Body of pancreas (tissue), 4 donors: ENCODE data around the gene BBIP1. TPM values are rescaled to one million over a fixed set of nuclear protein-coding genes. Genes with fewer than 3 reads are reported as not detected.
A peak's percentile ranks its signal among the peaks of the same experiment; 100 is the strongest.

Experiments used
- ATAC-seq: fragments of 150-250 bp; one replicate; pipeline ENCODE4 v1.9.1; 2016
- DNase-seq, 4 donors: peaks; one replicate each; pipeline ENCODE4 v3.0.0-alpha.2; 2019
- H3K27ac ChIP-seq, 4 donors: fragments of 200-600 bp; sonication (generic); 1 replicate in 3 of 4; 2 replicates in 1 of 4; pipeline versions ENCODE4 v1.5.1 to v1.6.1; 2016 to 2019; ENCODE audit warnings: mild to moderate bottlenecking in 1 of 4, mixed read lengths in 1 of 4, moderate library complexity in 1 of 4
- H3K27me3 ChIP-seq, 2 donors: fragments of 200-600 bp; sonication (generic); one replicate each; pipeline ENCODE4 v1.6.0; 2016; ENCODE audit warnings: mild to moderate bottlenecking in 1 of 2
- H3K36me3 ChIP-seq, 2 donors: fragments of 200-600 bp; sonication (generic); replicated peaks in 1 of 2; 2 replicates each; pipeline ENCODE4 v1.5.1; 2016; ENCODE audit warnings: low read depth in 2 of 2; ENCODE audit not compliant: insufficient read depth in 1 of 2
- H3K4me1 ChIP-seq: fragments of 200-600 bp; sonication (generic); one replicate; pipeline ENCODE4 v1.6.0; 2016
- H3K4me3 ChIP-seq, 2 donors: fragments of 200-600 bp; sonication (generic); 1 replicate in 1 of 2; 2 replicates in 1 of 2; pipeline ENCODE4 v1.5.1; 2016 to 2019
- H3K9me3 ChIP-seq, 3 donors: fragments of 200-600 bp; sonication (generic); 1 replicate in 2 of 3; 2 replicates in 1 of 3; pipeline ENCODE4 v1.5.1; 2016
- CTCF ChIP-seq, 7 experiments: fragments of 450-650 bp in 4 of 7; fragments of 200-600 bp in 3 of 7; sonication (generic) in 3 of 7; IDR thresholded peaks; one replicate each; pipeline ENCODE4 v1.5.1; 2016 to 2019; ENCODE audit warnings: antibody characterized with exemption in 7 of 7
- POLR2A ChIP-seq, 3 donors: fragments of 450-650 bp; IDR thresholded peaks; one replicate each; pipeline ENCODE4 v1.6.1; 2016; ENCODE audit warnings: antibody characterized with exemption in 3 of 3, mild to moderate bottlenecking in 2 of 3
- WGBS, 2 donors: methylation state at CpG; one replicate each; pipeline ENCODE4 v1.1.5; 2017; 5-methylcytosine and 5-hydroxymethylcytosine counted together
- intact Hi-C: fragments of 100-400 bp; cut with DNase I; formaldehyde crosslinking; loops from one replicate; pipeline ENCODE4 v1.15.1; 2023
- total RNA-seq, 2 donors: library from RNA; depleted of rRNA; stranded (reverse); fragments of >200 nt; gene quantifications; one replicate each; pipeline ENCODE4 v1.1.0, GENCODE V29; 2016

BBIP1 gene
- total RNA-seq, 2 donors from 2014 or later = 2.0 to 22.3 TPM

DNA sequence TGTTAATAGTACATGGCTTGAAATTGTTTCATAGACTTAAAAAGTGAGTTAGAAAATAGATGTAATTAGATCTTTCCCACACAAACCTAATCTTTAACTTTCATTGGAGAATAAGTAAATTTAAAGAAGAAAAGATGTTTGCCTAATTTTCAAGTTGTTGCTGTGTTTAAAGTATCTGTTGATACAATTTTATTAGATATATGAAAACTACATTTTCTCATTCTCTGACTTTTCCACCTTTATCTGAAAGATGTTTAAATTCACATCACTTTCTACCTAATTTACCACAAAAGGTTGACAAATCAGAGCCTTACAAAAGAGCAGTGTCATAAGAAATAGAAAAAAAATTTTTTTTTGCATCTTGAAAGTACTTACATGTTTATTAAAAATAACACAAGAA lies 46.2 kb upstream of the BBIP1 start:
- intact Hi-C loops = no loop called here
- H3K4me1 ChIP-seq = peaks cover 22% of the 10 kb centered on the region
- no peak overlapping the region for H3K4me3 ChIP-seq
- TF ChIP-seq CTCF (IDR thresholded peaks at IDR 0.05) (no peak), POLR2A (IDR thresholded peaks at IDR 0.05) (no peak)
- H3K9me3 ChIP-seq = no peaks in the 10 kb centered on the region
- no peak overlapping the region for H3K27ac ChIP-seq
- DNase-seq (no peak), ATAC-seq (no peak)
- H3K36me3 ChIP-seq = no peaks in the 10 kb centered on the region
- no peaks in the 10 kb centered on the region for H3K27me3 ChIP-seq

GRCh38 chr10:110964681-110965080 lies 45.7 kb upstream of the BBIP1 start:
- no peak overlapping the region for H3K27ac ChIP-seq
- WGBS, 2 donors = 89 to 94% methylated on average over 5 of the region's 5 CpGs
- no peaks in the 10 kb centered on the region for H3K9me3 ChIP-seq
- H3K4me1 ChIP-seq = peaks cover 28% of the 10 kb centered on the region
- ATAC-seq (no peak), DNase-seq (no peak)
- H3K36me3 ChIP-seq = no peaks in the 10 kb centered on the region
- no peaks in the 10 kb centered on the region for H3K27me3 ChIP-seq
- no peak overlapping the region for H3K4me3 ChIP-seq
- no peak for TF ChIP-seq POLR2A (IDR thresholded peaks at IDR 0.05)
- no peak for TF ChIP-seq CTCF (IDR thresholded peaks at IDR 0.05)
- intact Hi-C loops = no loop called here

DNA sequence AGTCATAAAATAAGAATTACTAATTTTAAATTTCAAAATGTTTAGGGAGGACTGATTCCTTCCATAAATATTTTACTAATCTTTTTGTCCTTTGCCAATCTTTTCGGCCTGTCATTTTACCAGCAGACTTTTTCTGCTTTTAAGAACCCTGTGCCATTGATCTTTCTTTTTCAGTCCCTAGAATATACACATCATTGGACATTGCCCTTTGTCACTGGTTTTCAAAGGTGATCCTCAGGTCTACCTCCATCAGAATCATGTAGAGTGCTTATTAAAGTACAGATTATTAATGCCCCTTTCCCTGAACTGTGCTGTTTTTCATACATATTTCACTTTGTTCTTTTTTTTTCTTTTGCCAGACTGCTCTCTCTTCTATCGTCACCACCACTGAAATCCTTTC lies 44.2 kb upstream of the BBIP1 start:
- ATAC-seq = no peak
- Histone ChIP-seq H3K27me3 (no peaks in the 10 kb centered on the region), H3K4me3 (no peak overlapping the region), H3K4me1 (peaks cover 41% of the 10 kb centered on the region), H3K9me3 (no peaks in the 10 kb centered on the region), H3K27ac (no peak overlapping the region), H3K36me3 (no peaks in the 10 kb centered on the region)
- no peak for TF ChIP-seq POLR2A (IDR thresholded peaks at IDR 0.05)
- TF ChIP-seq CTCF (IDR thresholded peaks at IDR 0.05) = no peak
- no peak for DNase-seq
- intact Hi-C loops = no loop called here
- 32 to 37% methylated on average over 2 of the region's 2 CpGs for WGBS, 2 donors

GRCh38 chr10:110962443-110962842 lies 43.5 kb upstream of the BBIP1 start:
- no peak for DNase-seq
- TF ChIP-seq POLR2A (IDR thresholded peaks at IDR 0.05) = no peak
- TF ChIP-seq CTCF (IDR thresholded peaks at IDR 0.05) = no peak
- Histone ChIP-seq H3K36me3 (no peaks in the 10 kb centered on the region), H3K4me1 (peaks cover 46% of the 10 kb centered on the region), H3K9me3 (no peaks in the 10 kb centered on the region), H3K4me3 (no peak overlapping the region), H3K27ac (no peak overlapping the region), H3K27me3 (no peaks in the 10 kb centered on the region)
- WGBS, 2 donors = 68 to 70% methylated on average over 2 of the region's 2 CpGs
- no peak for ATAC-seq
- intact Hi-C loops = no loop called here

GRCh38 chr10:110960333-110960712 lies 41.3 kb upstream of the BBIP1 start:
- Histone ChIP-seq H3K36me3 (no peaks in the 10 kb centered on the region), H3K9me3 (no peaks in the 10 kb centered on the region), H3K27ac (peak overlapping the region in 1 of 4 donors; percentile 48), H3K4me3 (no peak overlapping the region), H3K27me3 (no peaks in the 10 kb centered on the region), H3K4me1 (peaks cover 46% of the 10 kb centered on the region)
- intact Hi-C loops = no loop called here
- no peak for DNase-seq
- WGBS, 2 donors = 96 to 100% methylated on average over 1 of the region's 1 CpG
- no peak for ATAC-seq
- TF ChIP-seq CTCF (IDR thresholded peaks at IDR 0.05) (no peak), POLR2A (IDR thresholded peaks at IDR 0.05) (no peak)
